Keratinocyte (primary cell): ENCODE measurements around the gene BMP3.

ENCODE experiments used
- EZH2 ChIP-seq: IDR thresholded peaks from one replicate; pipeline ENCODE4 v1.6.1; 2012; ENCODE audit warnings: inconsistent platforms, mild to moderate bottlenecking, low read length, moderate library complexity
- TF ChIP-seq, protein P1 (sequence below), 3 experiments: IDR thresholded peaks in 1 of 3; conservative IDR thresholded peaks in 1 of 3; optimal IDR thresholded peaks in 1 of 3; 2 replicates in 2 of 3; 3 replicates in 1 of 3; pipeline versions ENCODE3 to v1.5.1; 2011; ENCODE audit warnings: low read length in 3 of 3, mild to moderate bottlenecking in 3 of 3, moderate library complexity in 2 of 3, control low read depth in 1 of 3, inconsistent platforms in 1 of 3; ENCODE audit not compliant: insufficient read depth in 2 of 3; ENCODE audit errors: extremely low read depth in 1 of 3

DNA sequence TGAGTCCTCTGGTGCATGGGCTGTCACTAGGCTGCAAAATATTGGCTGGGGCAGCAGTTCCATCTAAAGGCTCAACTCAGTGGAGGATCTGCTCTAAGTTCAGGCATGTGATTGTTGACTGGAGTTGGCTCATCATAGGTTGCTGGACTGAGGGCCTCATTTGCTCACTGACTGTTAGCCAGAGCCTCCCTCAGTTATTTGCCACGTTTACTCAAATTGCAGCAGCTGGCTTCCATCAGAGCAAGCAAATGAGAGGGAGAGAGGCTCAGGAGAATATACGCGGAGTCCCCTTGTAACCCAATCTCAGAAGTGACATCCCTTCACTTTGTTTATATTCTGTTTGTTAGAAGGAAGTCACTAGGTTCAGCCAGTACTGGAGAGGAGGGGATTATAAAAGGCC lies 54.1 kb downstream of the BMP3 start:
- TF ChIP-seq, protein P1, sequence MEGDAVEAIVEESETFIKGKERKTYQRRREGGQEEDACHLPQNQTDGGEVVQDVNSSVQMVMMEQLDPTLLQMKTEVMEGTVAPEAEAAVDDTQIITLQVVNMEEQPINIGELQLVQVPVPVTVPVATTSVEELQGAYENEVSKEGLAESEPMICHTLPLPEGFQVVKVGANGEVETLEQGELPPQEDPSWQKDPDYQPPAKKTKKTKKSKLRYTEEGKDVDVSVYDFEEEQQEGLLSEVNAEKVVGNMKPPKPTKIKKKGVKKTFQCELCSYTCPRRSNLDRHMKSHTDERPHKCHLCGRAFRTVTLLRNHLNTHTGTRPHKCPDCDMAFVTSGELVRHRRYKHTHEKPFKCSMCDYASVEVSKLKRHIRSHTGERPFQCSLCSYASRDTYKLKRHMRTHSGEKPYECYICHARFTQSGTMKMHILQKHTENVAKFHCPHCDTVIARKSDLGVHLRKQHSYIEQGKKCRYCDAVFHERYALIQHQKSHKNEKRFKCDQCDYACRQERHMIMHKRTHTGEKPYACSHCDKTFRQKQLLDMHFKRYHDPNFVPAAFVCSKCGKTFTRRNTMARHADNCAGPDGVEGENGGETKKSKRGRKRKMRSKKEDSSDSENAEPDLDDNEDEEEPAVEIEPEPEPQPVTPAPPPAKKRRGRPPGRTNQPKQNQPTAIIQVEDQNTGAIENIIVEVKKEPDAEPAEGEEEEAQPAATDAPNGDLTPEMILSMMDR (optimal IDR thresholded peaks at IDR 0.05 in 1 of 3, IDR thresholded peaks at IDR 0.05 in 1 of 3, conservative IDR thresholded peaks at IDR 0.05 in 1 of 3; ENCODE audit: extremely low read depth in 1 of 3, insufficient read depth in 2 of 3, low read length in 3 of 3) = no peak
- TF ChIP-seq EZH2 = no peak
